GM12801 (cell line): ENCODE data around the gene CSF1.

Experiments used
- TF ChIP-seq, protein P1 (sequence below): IDR thresholded peaks from one replicate; pipeline ENCODE4 v1.5.1; 2011; ENCODE audit warnings: control low read depth; ENCODE audit not compliant: insufficient read length; ENCODE audit errors: extremely low read depth

The CSF1 gene, protein sequence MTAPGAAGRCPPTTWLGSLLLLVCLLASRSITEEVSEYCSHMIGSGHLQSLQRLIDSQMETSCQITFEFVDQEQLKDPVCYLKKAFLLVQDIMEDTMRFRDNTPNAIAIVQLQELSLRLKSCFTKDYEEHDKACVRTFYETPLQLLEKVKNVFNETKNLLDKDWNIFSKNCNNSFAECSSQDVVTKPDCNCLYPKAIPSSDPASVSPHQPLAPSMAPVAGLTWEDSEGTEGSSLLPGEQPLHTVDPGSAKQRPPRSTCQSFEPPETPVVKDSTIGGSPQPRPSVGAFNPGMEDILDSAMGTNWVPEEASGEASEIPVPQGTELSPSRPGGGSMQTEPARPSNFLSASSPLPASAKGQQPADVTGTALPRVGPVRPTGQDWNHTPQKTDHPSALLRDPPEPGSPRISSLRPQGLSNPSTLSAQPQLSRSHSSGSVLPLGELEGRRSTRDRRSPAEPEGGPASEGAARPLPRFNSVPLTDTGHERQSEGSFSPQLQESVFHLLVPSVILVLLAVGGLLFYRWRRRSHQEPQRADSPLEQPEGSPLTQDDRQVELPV

DNA sequence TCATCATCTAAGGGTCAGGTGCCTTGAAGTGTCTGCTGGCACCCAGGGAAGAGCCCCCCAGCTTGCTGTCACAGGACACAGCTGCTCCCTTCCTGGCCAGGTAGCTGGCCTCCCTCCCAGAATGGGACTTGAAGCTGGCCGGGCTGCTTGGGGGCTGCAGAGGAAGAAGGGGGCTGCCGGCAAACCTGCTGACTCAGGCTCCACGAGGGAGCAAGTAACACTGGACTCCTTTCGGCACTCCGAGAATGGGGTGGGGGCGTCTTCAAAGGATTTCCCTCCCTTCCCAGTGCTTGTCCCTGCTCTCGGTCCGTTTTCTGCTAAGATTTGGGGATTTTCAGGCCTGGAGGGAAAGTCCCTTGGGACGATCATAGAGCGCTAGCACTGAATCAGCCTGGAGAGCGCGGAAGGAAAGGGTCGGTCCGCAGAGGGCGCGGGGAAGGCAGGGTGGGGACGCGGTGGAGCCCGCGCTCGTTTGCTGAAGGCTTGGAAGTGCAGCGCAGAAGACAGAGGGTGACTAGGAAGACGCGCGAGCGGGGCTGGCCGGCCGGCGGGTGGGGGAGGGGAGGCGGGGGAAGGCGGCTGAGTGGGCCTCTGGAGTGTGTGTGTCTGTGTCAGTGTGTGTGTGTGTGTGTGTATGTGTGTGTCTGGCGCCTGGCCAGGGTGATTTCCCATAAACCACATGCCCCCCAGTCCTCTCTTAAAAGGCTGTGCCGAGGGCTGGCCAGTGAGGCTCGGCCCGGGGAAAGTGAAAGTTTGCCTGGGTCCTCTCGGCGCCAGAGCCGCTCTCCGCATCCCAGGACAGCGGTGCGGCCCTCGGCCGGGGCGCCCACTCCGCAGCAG, at the start of gene CSF1:
Gene CSF1 (plus strand): TSS at position 727 of the 840 bp plus-strand sequence. CDS start 175 bp downstream, outside the sequence.
- TF ChIP-seq, protein P1, sequence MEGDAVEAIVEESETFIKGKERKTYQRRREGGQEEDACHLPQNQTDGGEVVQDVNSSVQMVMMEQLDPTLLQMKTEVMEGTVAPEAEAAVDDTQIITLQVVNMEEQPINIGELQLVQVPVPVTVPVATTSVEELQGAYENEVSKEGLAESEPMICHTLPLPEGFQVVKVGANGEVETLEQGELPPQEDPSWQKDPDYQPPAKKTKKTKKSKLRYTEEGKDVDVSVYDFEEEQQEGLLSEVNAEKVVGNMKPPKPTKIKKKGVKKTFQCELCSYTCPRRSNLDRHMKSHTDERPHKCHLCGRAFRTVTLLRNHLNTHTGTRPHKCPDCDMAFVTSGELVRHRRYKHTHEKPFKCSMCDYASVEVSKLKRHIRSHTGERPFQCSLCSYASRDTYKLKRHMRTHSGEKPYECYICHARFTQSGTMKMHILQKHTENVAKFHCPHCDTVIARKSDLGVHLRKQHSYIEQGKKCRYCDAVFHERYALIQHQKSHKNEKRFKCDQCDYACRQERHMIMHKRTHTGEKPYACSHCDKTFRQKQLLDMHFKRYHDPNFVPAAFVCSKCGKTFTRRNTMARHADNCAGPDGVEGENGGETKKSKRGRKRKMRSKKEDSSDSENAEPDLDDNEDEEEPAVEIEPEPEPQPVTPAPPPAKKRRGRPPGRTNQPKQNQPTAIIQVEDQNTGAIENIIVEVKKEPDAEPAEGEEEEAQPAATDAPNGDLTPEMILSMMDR = no peak

DNA sequence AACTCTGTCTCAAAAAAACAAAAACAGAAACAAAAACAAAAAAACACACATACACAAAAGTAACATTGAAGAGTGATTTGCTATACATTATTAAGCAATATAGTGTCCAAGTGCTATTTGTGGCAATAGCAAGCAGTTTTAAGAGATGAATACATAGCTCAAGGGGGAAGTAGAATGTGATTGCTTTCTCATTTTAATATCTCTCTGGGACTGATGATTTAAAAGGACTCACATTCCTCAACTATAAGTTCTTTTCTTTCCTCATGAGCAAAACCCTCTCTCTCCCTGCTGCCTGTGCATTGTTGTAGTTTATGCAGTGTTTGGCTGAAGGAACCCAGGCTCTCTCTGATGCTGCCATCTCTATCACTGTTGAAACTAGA, 47.0 kb upstream of the CSF1 start:
- TF ChIP-seq, protein P1 = no peak

DNA sequence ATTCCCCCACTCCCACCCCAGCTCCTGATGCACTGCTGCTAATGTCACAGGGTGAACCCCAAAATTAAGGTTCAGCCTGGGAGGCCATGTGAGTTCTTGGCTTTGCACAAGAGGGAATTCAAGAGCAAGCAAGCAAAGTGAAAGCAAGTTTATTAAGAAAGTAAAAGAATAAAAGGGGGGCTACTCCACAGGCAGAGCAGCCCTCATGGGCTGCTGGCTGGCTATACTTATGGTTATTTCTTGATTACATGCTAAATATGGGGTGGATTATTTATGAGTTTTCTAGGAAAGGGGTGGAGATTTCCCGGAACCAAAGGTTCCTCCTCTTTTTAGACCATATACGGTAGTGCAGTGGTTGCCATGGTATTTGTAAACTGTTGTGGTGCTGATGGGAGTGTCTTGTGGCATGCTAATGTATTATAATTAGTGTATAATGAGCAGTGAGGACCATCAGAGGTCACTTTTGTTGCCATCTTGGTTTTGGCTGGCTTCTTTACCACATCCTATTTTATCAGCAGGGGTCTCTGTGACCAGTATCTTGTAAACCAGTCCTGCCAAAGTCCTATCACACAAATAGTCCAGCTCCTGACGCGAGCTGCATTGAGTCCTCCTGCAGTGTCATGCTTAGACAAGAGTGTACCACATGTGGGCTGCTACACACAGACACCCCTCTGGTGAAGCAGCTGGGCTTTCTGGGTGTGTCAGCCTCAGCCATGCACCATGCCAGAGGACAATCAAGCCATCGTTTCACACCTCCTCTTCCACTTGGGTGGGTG, 46.4 kb upstream of the CSF1 start:
- TF ChIP-seq, protein P1 = no peak

DNA sequence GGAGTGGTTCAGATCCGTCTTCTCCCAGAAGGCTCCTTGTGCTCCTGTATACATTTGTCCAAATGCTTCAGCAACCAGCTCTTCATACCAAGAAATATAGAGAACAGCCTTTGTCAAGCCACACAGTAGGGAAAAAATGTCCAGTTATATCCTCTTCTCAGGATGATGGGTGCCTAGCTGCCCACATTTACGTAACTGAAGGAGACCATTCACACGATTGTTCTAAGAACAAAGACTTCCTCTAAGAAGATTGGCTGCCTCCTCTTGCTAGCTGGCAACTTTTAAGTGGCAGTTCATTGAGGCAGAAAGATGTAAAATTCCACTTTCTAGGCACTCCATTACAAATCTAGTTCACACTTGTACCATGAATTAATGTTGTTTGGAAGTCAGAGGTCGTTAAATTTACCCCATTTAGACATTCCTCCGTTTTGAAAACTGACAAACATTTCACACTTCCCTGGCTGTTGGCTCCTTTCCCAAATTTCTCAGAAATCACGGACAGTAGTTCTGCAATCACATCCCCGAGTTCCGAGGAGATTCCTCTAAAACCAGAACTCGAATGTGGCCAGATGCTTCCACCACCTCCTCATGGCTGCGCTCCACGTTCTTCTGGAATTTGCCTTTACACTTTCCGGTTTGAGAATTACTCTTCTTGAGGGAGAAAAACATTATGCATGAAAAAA, 45.6 kb upstream of the CSF1 start:
- TF ChIP-seq, protein P1 = no peak

DNA sequence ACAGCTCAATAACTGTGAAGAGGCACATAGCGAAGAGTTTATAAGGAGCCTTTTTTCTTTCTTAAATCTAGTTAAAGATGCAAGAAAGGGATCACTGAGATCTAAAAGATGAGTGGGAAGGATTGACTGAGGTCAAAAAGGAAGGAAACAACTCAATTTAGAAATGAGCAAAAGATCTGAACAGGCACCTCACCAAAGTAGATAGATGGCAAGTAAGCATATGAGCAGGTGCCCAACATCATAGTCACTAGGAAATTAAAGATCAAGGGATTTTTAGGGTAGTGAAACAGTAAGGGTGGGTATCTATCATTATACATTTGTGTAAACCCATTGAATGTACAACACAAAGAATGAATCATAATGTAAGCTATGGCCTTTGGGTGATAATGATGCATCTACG, 44.6 kb upstream of the CSF1 start:
- TF ChIP-seq, protein P1 = no peak

DNA sequence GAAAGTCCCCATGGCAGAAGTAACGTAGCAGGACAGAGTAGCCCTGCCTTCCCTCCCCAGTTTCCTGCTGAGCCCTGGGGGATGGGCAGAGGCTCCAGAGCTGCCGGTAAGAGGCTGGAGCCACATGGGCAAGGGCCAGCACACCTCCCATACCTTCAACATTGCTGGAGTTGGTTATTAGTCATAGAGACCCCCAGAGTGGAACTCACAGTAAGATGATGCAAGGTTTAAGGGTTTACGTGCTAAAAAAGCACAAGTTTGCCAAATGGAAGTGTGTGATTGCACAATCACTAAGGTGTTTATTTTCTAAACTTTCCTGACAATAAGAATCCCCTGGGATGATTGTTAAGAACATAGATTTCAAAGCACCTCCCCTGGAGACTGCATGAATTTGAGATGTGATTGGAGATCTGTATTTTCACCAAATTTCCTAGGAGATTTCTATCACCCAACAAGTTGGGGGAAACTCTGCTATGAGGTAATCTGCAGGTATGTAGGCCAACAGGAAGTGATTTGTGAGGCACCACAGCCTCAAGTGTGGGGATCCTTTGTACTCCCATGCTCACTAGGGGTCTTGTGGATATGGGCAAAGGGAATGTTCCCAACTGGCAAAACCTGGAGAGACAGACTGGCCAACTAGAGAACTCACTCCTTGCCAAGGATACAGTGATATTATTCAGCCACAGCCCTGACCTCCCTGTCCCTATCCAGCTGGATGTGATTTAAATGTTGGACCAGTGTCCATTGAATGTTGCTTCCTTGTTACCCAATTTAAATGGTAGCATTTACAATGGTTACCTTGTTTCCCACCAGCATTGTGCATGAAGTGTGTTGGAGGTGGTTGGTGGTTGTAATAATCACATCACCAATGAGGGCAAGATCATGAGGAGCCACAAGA, 37.1 kb upstream of the CSF1 start:
- TF ChIP-seq, protein P1 = no peak
